ENCODE results near the gene ANO10. TPM values are rescaled to one million over a fixed set of nuclear protein-coding genes. Genes with fewer than 3 reads are reported as not detected.

Gene ANO10
- total RNA-seq, 1 experiment from 2014 or later = 9.7 TPM

- no peak overlapping the region for H3K4me3 ChIP-seq (ENCODE audit: low read depth, low read length, poor library complexity, severe bottlenecking)
- H3K36me3 ChIP-seq (ENCODE audit: insufficient read depth, low read length, poor library complexity, severe bottlenecking) = no peaks in the 10 kb centered on the region
- no peaks in the 10 kb centered on the region for H3K4me1 ChIP-seq (ENCODE audit: insufficient read depth, low read length, poor library complexity, severe bottlenecking)
- intact Hi-C loops (cut with micrococcal nuclease; ENCODE audit: unreplicated experiment) = no loop called here
- CTCF ChIA-PET = no interaction called here
- no peaks in the 10 kb centered on the region for H3K27me3 ChIP-seq (replicated peaks; ENCODE audit: insufficient read depth, low read depth, low read length, poor library complexity)
- no TSS peak for BruUV-seq (replicated peaks)
- H3K9me3 ChIP-seq (ENCODE audit: low read depth, low read length, poor library complexity, severe bottlenecking) = no peaks in the 10 kb centered on the region
- TF ChIP-seq CTCF (conservative IDR thresholded peaks at IDR 0.05; ENCODE audit: low read depth, low read length) = no peak
- TF ChIP-seq EZH2 (IDR thresholded peaks at IDR 0.05; ENCODE audit: borderline replicate concordance, low read depth, low read length, poor library complexity, severe bottlenecking) = no peak
- DNase-seq (ENCODE audit: low spot score) = no peak
- H3K27ac ChIP-seq (ENCODE audit: low read depth, low read length, poor library complexity, severe bottlenecking) = no peak overlapping the region
- POLR2A ChIA-PET (ENCODE audit: low non-redundant PET) = no interaction called here
Observed at GRCh38 chr3:43349716-43350115, 272.1 kb downstream of the ANO10 start.

GRCh38 chr3:43348852-43349574, 272.8 kb downstream of the ANO10 start:
- no TSS peak for BruUV-seq (replicated peaks)
- Histone ChIP-seq H3K27me3 (replicated peaks; ENCODE audit: insufficient read depth, low read depth, low read length, poor library complexity) (no peaks in the 10 kb centered on the region), H3K4me3 (ENCODE audit: low read depth, low read length, poor library complexity, severe bottlenecking) (no peak overlapping the region), H3K27ac (ENCODE audit: low read depth, low read length, poor library complexity, severe bottlenecking) (no peak overlapping the region), H3K4me1 (ENCODE audit: insufficient read depth, low read length, poor library complexity, severe bottlenecking) (no peaks in the 10 kb centered on the region), H3K9me3 (ENCODE audit: low read depth, low read length, poor library complexity, severe bottlenecking) (no peaks in the 10 kb centered on the region), H3K36me3 (ENCODE audit: insufficient read depth, low read length, poor library complexity, severe bottlenecking) (no peaks in the 10 kb centered on the region)
- DNase-seq (ENCODE audit: low spot score) = no peak
- POLR2A ChIA-PET (ENCODE audit: low non-redundant PET) = no interaction called here
- CTCF ChIA-PET = no interaction called here
- TF ChIP-seq CTCF (conservative IDR thresholded peaks at IDR 0.05; ENCODE audit: low read depth, low read length) = no peak
- TF ChIP-seq EZH2 (IDR thresholded peaks at IDR 0.05; ENCODE audit: borderline replicate concordance, low read depth, low read length, poor library complexity, severe bottlenecking) = no peak
- intact Hi-C loops (cut with micrococcal nuclease; ENCODE audit: unreplicated experiment) = no loop called here

- POLR2A ChIA-PET (ENCODE audit: low non-redundant PET) = no interaction called here
- CTCF ChIA-PET = no interaction called here
Observed at GRCh38 chr3:43348350-43348749, 273.5 kb downstream of the ANO10 start.

More at GRCh38 chr3:43348350-43348749, 273.5 kb downstream of the ANO10 start:
- Histone ChIP-seq H3K27ac (ENCODE audit: low read depth, low read length, poor library complexity, severe bottlenecking) (no peak overlapping the region), H3K4me3 (ENCODE audit: low read depth, low read length, poor library complexity, severe bottlenecking) (no peak overlapping the region), H3K4me1 (ENCODE audit: insufficient read depth, low read length, poor library complexity, severe bottlenecking) (no peaks in the 10 kb centered on the region), H3K27me3 (replicated peaks; ENCODE audit: insufficient read depth, low read depth, low read length, poor library complexity) (no peaks in the 10 kb centered on the region), H3K9me3 (ENCODE audit: low read depth, low read length, poor library complexity, severe bottlenecking) (no peaks in the 10 kb centered on the region), H3K36me3 (ENCODE audit: insufficient read depth, low read length, poor library complexity, severe bottlenecking) (no peaks in the 10 kb centered on the region)
- TF ChIP-seq EZH2 (IDR thresholded peaks at IDR 0.05; ENCODE audit: borderline replicate concordance, low read depth, low read length, poor library complexity, severe bottlenecking) (no peak), CTCF (conservative IDR thresholded peaks at IDR 0.05; ENCODE audit: low read depth, low read length) (no peak)
- intact Hi-C loops (cut with micrococcal nuclease; ENCODE audit: unreplicated experiment) = no loop called here
- no TSS peak for BruUV-seq (replicated peaks)
- DNase-seq (ENCODE audit: low spot score) = no peak
